Iris pigment epithelial cell (primary cell): Measurements from ENCODE around the gene HSPBP1.
A peak's percentile ranks its signal among the peaks of the same experiment; 100 is the strongest.

Experiments used
- DNase-seq: peaks from one replicate; pipeline ENCODE4 v3.0.0-alpha.2; 2011; ENCODE audit warnings: low read depth

The HSPBP1 gene

GRCh38 chr19:55216461-55217198 is 63.3 kb downstream of the HSPBP1 start:
- DNase-seq: peak; percentile 100

GRCh38 chr19:55213547-55213946 is 66.4 kb downstream of the HSPBP1 start:
- no peak for DNase-seq

- no peak for DNase-seq
Measured at GRCh38 chr19:55212447-55212846, 67.5 kb downstream of the HSPBP1 start.
